Measurements from ENCODE around the gene MYO1H. TPM values are rescaled to one million over a fixed set of nuclear protein-coding genes. Genes with fewer than 3 reads are reported as not detected.

The MYO1H gene
- total and polyA plus RNA-seq, 2 of the 13 experiments (the other 11 are each of a cell fraction or from before 2014, with no cell fraction given): not detected

DNA sequence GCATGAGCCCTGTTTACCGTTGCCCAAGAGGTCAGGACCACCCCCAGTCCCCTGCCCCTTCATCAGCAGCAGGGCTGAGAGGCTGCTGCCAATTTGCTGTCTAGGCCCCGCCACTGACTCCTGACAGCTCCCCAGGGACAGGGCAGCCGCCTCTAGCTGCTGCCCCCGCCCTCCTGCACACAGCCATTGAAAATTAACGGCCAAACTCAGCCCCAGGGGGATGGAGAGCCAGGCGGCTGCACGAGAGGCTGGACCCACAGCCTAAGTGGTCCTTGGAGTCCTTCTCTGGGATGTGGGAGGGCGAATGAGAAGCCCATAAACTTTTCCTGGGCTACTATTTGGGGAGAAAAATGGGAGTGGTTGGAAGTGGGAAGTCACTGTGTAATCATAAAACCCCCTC, 43.2 kb upstream of the MYO1H start (continued):
- TF ChIP-seq SOX6 (IDR thresholded peaks at IDR 0.05): no peak
- TF ChIP-seq SOX6 (CRISPR knock-in tag; IDR thresholded peaks at IDR 0.05): no peak
- TF ChIP-seq ZNF773 (CRISPR knock-in tag; IDR thresholded peaks at IDR 0.05; ENCODE audit: borderline replicate concordance): no peak
- no peak for TF ChIP-seq NRL (CRISPR knock-in tag; IDR thresholded peaks at IDR 0.05; ENCODE audit: borderline replicate concordance)
- TF ChIP-seq, protein P1, sequence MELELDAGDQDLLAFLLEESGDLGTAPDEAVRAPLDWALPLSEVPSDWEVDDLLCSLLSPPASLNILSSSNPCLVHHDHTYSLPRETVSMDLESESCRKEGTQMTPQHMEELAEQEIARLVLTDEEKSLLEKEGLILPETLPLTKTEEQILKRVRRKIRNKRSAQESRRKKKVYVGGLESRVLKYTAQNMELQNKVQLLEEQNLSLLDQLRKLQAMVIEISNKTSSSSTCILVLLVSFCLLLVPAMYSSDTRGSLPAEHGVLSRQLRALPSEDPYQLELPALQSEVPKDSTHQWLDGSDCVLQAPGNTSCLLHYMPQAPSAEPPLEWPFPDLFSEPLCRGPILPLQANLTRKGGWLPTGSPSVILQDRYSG (CRISPR knock-in tag; IDR thresholded peaks at IDR 0.05): no peak

- ATAC-seq: no peak
- in situ Hi-C loops (cut with HindIII; ENCODE audit: extremely low pct_ligation_motif_present, low pct_unique_long_range_greater_than_20kb): no loop called here
- no peaks in the 10 kb centered on the region for H4K20me1 ChIP-seq (ENCODE audit: insufficient read depth, low read length)
- no peaks in the 10 kb centered on the region for H3K79me2 ChIP-seq (ENCODE audit: insufficient read depth, low read length)
- H3K4me2 ChIP-seq (ENCODE audit: low read depth, low read length): no peak overlapping the region
- WGBS (ENCODE audit: low lambda C conversion rate): 11% methylated on average over 6 of the region's 6 CpGs
- H3K4me1 ChIP-seq (ENCODE audit: insufficient read depth, low read length): peaks cover 34% of the 10 kb centered on the region
- no peak overlapping the region for H2AFZ ChIP-seq (ENCODE audit: low read length)
- no peaks in the 10 kb centered on the region for H3K9me3 ChIP-seq (ENCODE audit: low read length)
- ChIA-PET CTCF (ENCODE audit: low intra/inter-chr PET ratio, low total read pairs) (no interaction called here), POLR2A (no interaction called here)
- no peak overlapping the region for H3K9ac ChIP-seq (ENCODE audit: insufficient read depth, low read depth, low read length)
- DNase-seq (ENCODE audit: low spot score): no peak
- intact Hi-C loops (cut with micrococcal nuclease; ENCODE audit: unreplicated experiment): no loop called here
- H3K27ac ChIP-seq (ENCODE audit: extremely low read length, insufficient read depth, low read length): no peak overlapping the region
- no peak for FAIRE-seq
- no TSS peak for BruUV-seq (replicated peaks)
- H3K4me3 ChIP-seq (replicated peaks in 1 of 3; ENCODE audit: insufficient read depth in 1 of 3, low read depth in 2 of 3, low read length in 3 of 3): no peak overlapping the region
- H3K36me3 ChIP-seq (replicated peaks in 1 of 2; ENCODE audit: control insufficient read depth in 1 of 2, insufficient read depth in 2 of 2, low read length in 2 of 2): no peaks in the 10 kb centered on the region
- H3K27me3 ChIP-seq (ENCODE audit: control insufficient read depth in 1 of 2, insufficient read depth in 2 of 2, low read length in 2 of 2): peaks cover 3 to 40% of the 10 kb centered on the region in 2 experiments
- TF ChIP-seq BHLHE40 (IDR thresholded peaks at IDR 0.05; ENCODE audit: low read length): 0 out of 2 replicates have a peak, but pooled peaks have one; percentile 8
- TF ChIP-seq ZFAT (CRISPR knock-in tag; conservative IDR thresholded peaks at IDR 0.05): no peak
- no peak for TF ChIP-seq ZNF550 (CRISPR knock-in tag; IDR thresholded peaks at IDR 0.05; ENCODE audit: borderline replicate concordance)
- TF ChIP-seq ZNF430 (CRISPR knock-in tag; IDR thresholded peaks at IDR 0.05): no peak
- no peak for TF ChIP-seq HDAC6 (IDR thresholded peaks at IDR 0.05; ENCODE audit: low read depth, low read length)
- no peak for TF ChIP-seq HBP1 (CRISPR knock-in tag; IDR thresholded peaks at IDR 0.05; ENCODE audit: low read depth)
- TF ChIP-seq PRDM4 (CRISPR knock-in tag; IDR thresholded peaks at IDR 0.05; ENCODE audit: borderline replicate concordance): no peak
- TF ChIP-seq, protein P2, sequence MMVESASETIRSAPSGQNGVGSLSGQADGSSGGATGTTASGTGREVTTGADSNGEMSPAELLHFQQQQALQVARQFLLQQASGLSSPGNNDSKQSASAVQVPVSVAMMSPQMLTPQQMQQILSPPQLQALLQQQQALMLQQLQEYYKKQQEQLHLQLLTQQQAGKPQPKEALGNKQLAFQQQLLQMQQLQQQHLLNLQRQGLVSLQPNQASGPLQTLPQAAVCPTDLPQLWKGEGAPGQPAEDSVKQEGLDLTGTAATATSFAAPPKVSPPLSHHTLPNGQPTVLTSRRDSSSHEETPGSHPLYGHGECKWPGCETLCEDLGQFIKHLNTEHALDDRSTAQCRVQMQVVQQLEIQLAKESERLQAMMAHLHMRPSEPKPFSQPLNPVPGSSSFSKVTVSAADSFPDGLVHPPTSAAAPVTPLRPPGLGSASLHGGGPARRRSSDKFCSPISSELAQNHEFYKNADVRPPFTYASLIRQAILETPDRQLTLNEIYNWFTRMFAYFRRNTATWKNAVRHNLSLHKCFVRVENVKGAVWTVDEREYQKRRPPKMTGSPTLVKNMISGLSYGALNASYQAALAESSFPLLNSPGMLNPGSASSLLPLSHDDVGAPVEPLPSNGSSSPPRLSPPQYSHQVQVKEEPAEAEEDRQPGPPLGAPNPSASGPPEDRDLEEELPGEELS (CRISPR knock-in tag; IDR thresholded peaks at IDR 0.05): 0 out of 2 replicates have a peak, but pooled peaks have one; percentile 36
- TF ChIP-seq DPF2 (CRISPR knock-in tag; IDR thresholded peaks at IDR 0.05; ENCODE audit: borderline replicate concordance, low read depth): no peak
- peak; percentile 77 for TF ChIP-seq FOSL2 (CRISPR knock-in tag; IDR thresholded peaks at IDR 0.05)
- TF ChIP-seq, protein P3, sequence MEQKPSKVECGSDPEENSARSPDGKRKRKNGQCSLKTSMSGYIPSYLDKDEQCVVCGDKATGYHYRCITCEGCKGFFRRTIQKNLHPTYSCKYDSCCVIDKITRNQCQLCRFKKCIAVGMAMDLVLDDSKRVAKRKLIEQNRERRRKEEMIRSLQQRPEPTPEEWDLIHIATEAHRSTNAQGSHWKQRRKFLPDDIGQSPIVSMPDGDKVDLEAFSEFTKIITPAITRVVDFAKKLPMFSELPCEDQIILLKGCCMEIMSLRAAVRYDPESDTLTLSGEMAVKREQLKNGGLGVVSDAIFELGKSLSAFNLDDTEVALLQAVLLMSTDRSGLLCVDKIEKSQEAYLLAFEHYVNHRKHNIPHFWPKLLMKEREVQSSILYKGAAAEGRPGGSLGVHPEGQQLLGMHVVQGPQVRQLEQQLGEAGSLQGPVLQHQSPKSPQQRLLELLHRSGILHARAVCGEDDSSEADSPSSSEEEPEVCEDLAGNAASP (CRISPR knock-in tag; IDR thresholded peaks at IDR 0.05; ENCODE audit: borderline replicate concordance): no peak
Observed at GRCh38 chr12:109305547-109305946, 42.2 kb upstream of the MYO1H start.

Measured in HepG2 (cell line).